MM.1S (cell line): ENCODE data around the gene USP32.

Source experiments
- DNase-seq: peaks from one replicate; pipeline ENCODE4 v3.0.0-alpha.2; 2015
- H2AFZ ChIP-seq: fragments of 300-600 bp; sonication (generic); 2 replicates; pipeline ENCODE4 v1.6.0; 2016; ENCODE audit warnings: antibody characterized with exemption, low read length
- H3F3A ChIP-seq: fragments of 300-600 bp; sonication (generic); 2 replicates; pipeline ENCODE4 v1.6.1; 2016; ENCODE audit warnings: mild to moderate bottlenecking, antibody characterized with exemption, low read length, moderate library complexity, mixed read lengths; ENCODE audit not compliant: insufficient read depth
- H3K27ac ChIP-seq: fragments of 300-600 bp; sonication (generic); 2 replicates; pipeline ENCODE4 v1.5.1; 2016; ENCODE audit warnings: mild to moderate bottlenecking, low read length
- H3K27me3 ChIP-seq: fragments of 300-600 bp; sonication (generic); replicated peaks from 2 replicates; pipeline ENCODE4 v1.6.0; 2016; ENCODE audit warnings: low read length; ENCODE audit not compliant: insufficient read depth
- H3K36me3 ChIP-seq: fragments of 300-600 bp; sonication (generic); replicated peaks from 2 replicates; pipeline ENCODE4 v1.6.1; 2016; ENCODE audit warnings: mild to moderate bottlenecking, low read length, mixed read lengths; ENCODE audit not compliant: insufficient read depth
- H3K4me1 ChIP-seq: fragments of 300-600 bp; sonication (generic); 2 replicates; pipeline ENCODE4 v1.6.1; 2016; ENCODE audit warnings: low read length, mixed read lengths
- H3K4me2 ChIP-seq: fragments of 300-600 bp; sonication (generic); 2 replicates; pipeline ENCODE4 v1.6.0; 2016; ENCODE audit warnings: low read depth, low read length
- H3K4me3 ChIP-seq: fragments of 300-600 bp; sonication (generic); 2 replicates; pipeline ENCODE4 v1.5.1; 2016; ENCODE audit warnings: low read length, mixed read lengths
- H3K79me2 ChIP-seq: fragments of 300-600 bp; sonication (generic); 2 replicates; pipeline ENCODE4 v1.6.1; 2016; ENCODE audit warnings: mixed run types, low read length, mixed read lengths
- H3K9ac ChIP-seq: fragments of 300-600 bp; sonication (generic); 2 replicates; pipeline ENCODE4 v1.6.1; 2016; ENCODE audit warnings: low read length, mixed read lengths
- H3K9me2 ChIP-seq: fragments of 300-600 bp; sonication (generic); replicated peaks from 2 replicates; pipeline ENCODE4 v1.6.1; 2016; ENCODE audit warnings: mild to moderate bottlenecking, low read length, mixed read lengths; ENCODE audit not compliant: insufficient read depth
- H3K9me3 ChIP-seq: fragments of 300-600 bp; sonication (generic); replicated peaks from 2 replicates; pipeline ENCODE4 v1.6.1; 2016; ENCODE audit warnings: mild to moderate bottlenecking, low read length, mixed read lengths; ENCODE audit not compliant: insufficient read depth
- H4K20me1 ChIP-seq: fragments of 300-600 bp; sonication (generic); 2 replicates; pipeline ENCODE4 v1.6.1; 2016; ENCODE audit warnings: mild to moderate bottlenecking, low read length, moderate library complexity, mixed read lengths; ENCODE audit not compliant: insufficient read depth
- CTCF ChIP-seq: fragments of 300-600 bp; sonication (generic); IDR thresholded peaks from 2 replicates; pipeline ENCODE4 v1.5.1; 2016; ENCODE audit warnings: antibody characterized with exemption, low read length, mixed read lengths
- EZH2 ChIP-seq: fragments of 300-600 bp; sonication (generic); optimal IDR thresholded peaks from 2 replicates; pipeline ENCODE3; 2017; ENCODE audit warnings: low read depth, mild to moderate bottlenecking, antibody characterized with exemption, low read length, mixed read lengths
- EZH2phosphoT487 ChIP-seq: fragments of 300-600 bp; sonication (generic); IDR thresholded peaks from 2 replicates; pipeline ENCODE4 v1.6.1; 2018; ENCODE audit warnings: antibody characterized with exemption, low read length

The USP32 gene

GRCh38 chr17:60135151-60135950 is 256.6 kb downstream of the USP32 start:
- Histone ChIP-seq H2AFZ (no peak overlapping the region), H3F3A (no peaks in the 10 kb centered on the region), H3K4me1 (no peaks in the 10 kb centered on the region), H3K36me3 (no peaks in the 10 kb centered on the region), H3K27me3 (peaks cover 35% of the 10 kb centered on the region), H3K9me2 (no peaks in the 10 kb centered on the region), H3K4me2 (no peak overlapping the region), H3K4me3 (no peak overlapping the region), H4K20me1 (no peaks in the 10 kb centered on the region), H3K79me2 (no peaks in the 10 kb centered on the region), H3K9me3 (no peaks in the 10 kb centered on the region), H3K9ac (no peak overlapping the region), H3K27ac (no peak overlapping the region)
- TF ChIP-seq EZH2 (no peak), CTCF (no peak), EZH2phosphoT487 (no peak)
- DNase-seq, result no peak

GRCh38 chr17:60134396-60135150 is 257.4 kb downstream of the USP32 start:
- Histone ChIP-seq H3K9me3 (no peaks in the 10 kb centered on the region), H3K9me2 (no peaks in the 10 kb centered on the region), H3K27me3 (peaks cover 28% of the 10 kb centered on the region), H3K4me2 (no peak overlapping the region), H3K36me3 (no peaks in the 10 kb centered on the region), H4K20me1 (no peaks in the 10 kb centered on the region), H3K79me2 (no peaks in the 10 kb centered on the region), H2AFZ (no peak overlapping the region), H3K27ac (no peak overlapping the region), H3K4me3 (no peak overlapping the region), H3K9ac (no peak overlapping the region), H3F3A (no peaks in the 10 kb centered on the region), H3K4me1 (no peaks in the 10 kb centered on the region)
- no peak for DNase-seq
- TF ChIP-seq CTCF (no peak), EZH2 (no peak), EZH2phosphoT487 (no peak)

GRCh38 chr17:60130466-60130865 is 261.5 kb downstream of the USP32 start:
- DNase-seq, result no peak
- no peaks in the 10 kb centered on the region for H4K20me1 ChIP-seq
- H3K4me1 ChIP-seq, result no peaks in the 10 kb centered on the region
- H3F3A ChIP-seq, result no peaks in the 10 kb centered on the region
- no peak for TF ChIP-seq EZH2phosphoT487
- no peak for TF ChIP-seq CTCF
- TF ChIP-seq EZH2, result no peak
- no peak overlapping the region for H2AFZ ChIP-seq
- H3K4me3 ChIP-seq, result no peak overlapping the region
- H3K36me3 ChIP-seq, result no peaks in the 10 kb centered on the region
- H3K9me2 ChIP-seq, result no peaks in the 10 kb centered on the region
- H3K4me2 ChIP-seq, result no peak overlapping the region
- H3K9me3 ChIP-seq, result no peaks in the 10 kb centered on the region
- H3K27me3 ChIP-seq, result peaks cover 9% of the 10 kb centered on the region
- no peak overlapping the region for H3K9ac ChIP-seq
- H3K79me2 ChIP-seq, result no peaks in the 10 kb centered on the region
- H3K27ac ChIP-seq, result no peak overlapping the region
